HUES64 (cell line): Measurements from ENCODE around the gene CRACR2A.

ENCODE experiments used
- H3K27ac ChIP-seq: 2 replicates; pipeline ENCODE4 v1.7.0; 2013; ENCODE audit warnings: low read depth, low read length, inconsistent platforms
- H3K27me3 ChIP-seq: 2 replicates; pipeline ENCODE4 v1.6.1; 2013; ENCODE audit warnings: mild to moderate bottlenecking, low read length; ENCODE audit not compliant: insufficient read depth
- H3K36me3 ChIP-seq: 2 replicates; pipeline ENCODE4 v1.6.1; 2013; ENCODE audit warnings: mild to moderate bottlenecking, low read length; ENCODE audit not compliant: insufficient read depth
- H3K4me1 ChIP-seq: 2 replicates; pipeline ENCODE4 v1.6.1; 2013; ENCODE audit warnings: mild to moderate bottlenecking, low read length, moderate library complexity; ENCODE audit not compliant: insufficient read depth
- H3K4me3 ChIP-seq: 2 replicates; pipeline ENCODE4 v1.5.1; 2013; ENCODE audit warnings: mild to moderate bottlenecking, low read length, moderate library complexity
- H3K9ac ChIP-seq: 2 replicates; pipeline ENCODE4 v1.6.1; 2013; ENCODE audit warnings: mild to moderate bottlenecking, low read depth, low read length
- H3K9me3 ChIP-seq: 2 replicates; pipeline ENCODE4 v1.6.1; 2013; ENCODE audit warnings: low read depth, low read length; ENCODE audit not compliant: insufficient read depth
- WGBS: fragments of 150-250, 120-280 bp; methylation state at CpG from one replicate; pipeline ENCODE4 v1.1.7; 2013; ENCODE audit warnings: missing lambda C conversion rate; 5-methylcytosine and 5-hydroxymethylcytosine counted together

Gene CRACR2A

DNA sequence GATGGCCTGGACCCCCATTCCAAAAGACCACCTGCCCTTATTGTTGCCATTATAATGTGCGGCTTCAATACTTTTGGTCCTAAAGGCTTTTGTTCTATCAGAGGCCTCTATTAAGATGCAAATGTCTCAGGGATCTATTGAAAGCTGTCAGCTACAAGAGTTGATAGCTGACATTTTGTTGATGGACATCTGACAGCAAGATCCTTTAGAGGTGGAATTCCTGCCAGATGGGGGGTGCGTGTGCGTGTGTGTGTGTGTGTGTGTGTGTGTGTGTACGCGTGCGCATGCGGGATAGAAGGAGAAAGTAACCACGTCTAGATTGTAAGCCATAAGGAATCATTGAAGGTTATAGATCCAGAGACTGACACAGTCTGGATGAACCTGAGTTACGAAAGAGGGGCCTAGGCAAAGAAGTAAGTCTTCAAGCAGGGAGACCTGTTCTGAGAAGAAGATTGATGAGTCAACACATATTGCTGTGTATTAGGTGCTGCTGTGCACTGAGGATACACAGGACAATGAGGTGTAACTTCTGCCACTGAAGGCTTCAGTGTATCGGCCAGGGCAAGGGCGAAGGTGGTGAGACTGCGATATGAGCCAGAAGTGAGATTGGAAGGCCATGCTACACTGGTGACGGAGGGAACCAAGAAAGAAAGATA is 172.7 kb downstream of the CRACR2A start:
- H3K36me3 ChIP-seq = no peaks in the 10 kb centered on the region
- H3K27me3 ChIP-seq = no peaks in the 10 kb centered on the region
- no peaks in the 10 kb centered on the region for H3K9me3 ChIP-seq
- peaks cover 7% of the 10 kb centered on the region; the same call in 1 of the 2 replicates for H3K4me1 ChIP-seq
- H3K27ac ChIP-seq = no peak overlapping the region
- no peak overlapping the region for H3K4me3 ChIP-seq
- 87% methylated on average over 13 of the region's 13 CpGs for WGBS
- H3K9ac ChIP-seq = no peak overlapping the region

DNA sequence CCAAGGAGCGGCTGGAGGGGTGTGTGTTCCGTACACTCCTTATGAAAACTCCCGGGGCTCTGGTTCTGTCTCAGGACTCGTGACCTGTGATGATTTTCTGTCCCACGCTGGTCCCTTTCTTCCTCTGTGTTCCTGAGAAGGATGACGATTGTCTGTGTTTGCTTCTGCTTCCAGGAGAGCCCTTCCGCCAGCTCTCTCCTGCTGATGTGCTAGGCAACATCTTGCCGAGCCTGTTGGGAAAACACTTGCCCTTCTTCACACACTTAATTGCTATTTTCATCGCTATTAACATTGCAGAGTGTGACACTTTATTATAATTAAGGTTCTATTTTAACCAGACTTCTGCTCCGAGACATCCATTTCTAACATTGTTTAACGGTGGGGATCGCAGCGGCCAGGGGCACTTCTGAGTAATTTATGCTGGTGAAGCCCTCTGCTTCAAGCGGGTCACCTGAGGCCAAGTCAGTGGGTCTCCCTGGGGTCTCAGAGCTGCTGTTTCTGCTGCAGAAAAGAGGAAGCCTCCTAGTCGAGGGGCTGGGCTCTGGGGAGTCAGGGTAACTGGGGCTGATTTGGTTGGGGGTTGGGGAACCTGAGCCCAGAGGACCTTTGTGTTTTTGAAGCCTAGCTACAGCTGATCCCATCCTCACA is 173.3 kb downstream of the CRACR2A start:
- Histone ChIP-seq H3K27ac (no peak overlapping the region), H3K36me3 (no peaks in the 10 kb centered on the region), H3K9me3 (no peaks in the 10 kb centered on the region), H3K4me1 (peaks cover 13% of the 10 kb centered on the region; the same call in 1 of the 2 replicates), H3K4me3 (no peak overlapping the region), H3K9ac (no peak overlapping the region), H3K27me3 (no peaks in the 10 kb centered on the region)
- WGBS = 89% methylated on average over 15 of the region's 15 CpGs

DNA sequence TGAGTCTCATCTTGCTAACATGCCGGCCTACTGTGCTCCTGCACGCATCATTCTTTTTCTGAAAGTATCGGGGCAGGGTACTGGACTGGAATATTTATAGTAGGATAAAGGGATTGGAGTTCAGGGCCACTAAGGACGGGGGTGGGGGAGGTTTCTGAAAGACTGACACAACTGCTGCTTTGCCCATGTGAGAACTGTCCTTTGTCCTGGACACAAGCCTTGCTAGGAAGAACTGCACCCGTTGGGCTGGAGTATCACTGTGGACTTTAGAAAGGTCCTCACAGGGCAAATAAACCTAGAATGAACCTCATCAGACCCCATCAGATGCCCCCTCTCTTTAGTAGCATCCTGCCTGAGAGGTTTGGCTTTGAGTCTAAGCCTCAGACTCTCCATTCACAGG is 174.4 kb downstream of the CRACR2A start:
- H3K9ac ChIP-seq = no peak overlapping the region
- H3K9me3 ChIP-seq = no peaks in the 10 kb centered on the region
- H3K36me3 ChIP-seq = no peaks in the 10 kb centered on the region
- WGBS = 86% methylated on average over 5 of the region's 5 CpGs
- H3K27me3 ChIP-seq = no peaks in the 10 kb centered on the region
- H3K4me1 ChIP-seq = peaks cover 13% of the 10 kb centered on the region; the same call in 1 of the 2 replicates
- no peak overlapping the region for H3K4me3 ChIP-seq
- H3K27ac ChIP-seq = no peak overlapping the region

DNA sequence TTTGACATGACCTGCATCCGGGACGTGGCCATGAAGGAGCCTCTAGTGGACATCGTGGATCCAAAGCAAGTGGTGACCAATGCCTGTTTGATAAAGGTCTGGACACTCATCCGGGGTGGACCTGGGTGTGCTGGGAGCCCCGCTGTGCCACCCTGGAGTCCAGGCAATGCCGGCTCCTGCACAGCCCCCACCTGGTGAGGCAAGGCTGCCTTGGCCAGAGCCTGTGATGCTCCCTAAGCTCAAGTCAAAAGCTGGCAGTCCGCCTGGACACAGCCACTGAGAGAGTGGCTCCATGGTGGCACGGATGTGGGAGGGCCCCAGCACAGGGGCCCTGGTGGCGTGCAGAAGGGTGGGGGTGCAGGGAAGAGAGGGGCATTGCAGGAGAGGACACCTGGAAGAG is 176.0 kb downstream of the CRACR2A start:
- Histone ChIP-seq H3K9ac (no peak overlapping the region), H3K4me1 (peaks cover 14% of the 10 kb centered on the region; the same call in 1 of the 2 replicates), H3K9me3 (no peaks in the 10 kb centered on the region), H3K4me3 (no peak overlapping the region), H3K36me3 (no peaks in the 10 kb centered on the region), H3K27me3 (no peaks in the 10 kb centered on the region), H3K27ac (no peak overlapping the region)
- 93% methylated on average over 9 of the region's 9 CpGs for WGBS

DNA sequence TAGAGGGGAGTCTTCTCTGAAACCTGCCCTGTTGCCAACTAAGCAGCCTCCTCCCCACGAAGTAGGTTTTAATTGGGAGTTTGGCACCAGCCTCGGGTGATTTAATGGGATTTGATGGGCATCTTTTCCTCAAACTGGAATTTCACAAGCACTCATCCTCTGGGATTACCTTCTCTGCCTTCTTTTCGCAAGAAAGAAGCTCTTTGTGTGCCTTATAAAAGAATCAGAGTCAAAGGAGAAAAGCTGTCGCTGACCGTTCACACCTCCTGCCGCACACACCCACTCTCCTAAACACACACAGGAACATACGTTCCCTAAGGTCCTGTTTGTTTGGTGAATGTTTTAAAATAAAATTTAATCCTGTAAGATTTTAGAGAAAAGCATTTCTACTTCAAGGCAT is 177.9 kb downstream of the CRACR2A start:
- 81% methylated on average over 3 of the region's 7 CpGs for WGBS
- H3K4me1 ChIP-seq = peaks cover 20% of the 10 kb centered on the region; the same call in 1 of the 2 replicates
- no peak overlapping the region for H3K27ac ChIP-seq
- H3K9me3 ChIP-seq = no peaks in the 10 kb centered on the region
- no peaks in the 10 kb centered on the region for H3K27me3 ChIP-seq
- H3K36me3 ChIP-seq = no peaks in the 10 kb centered on the region
- H3K9ac ChIP-seq = no peak overlapping the region
- no peak overlapping the region for H3K4me3 ChIP-seq

DNA sequence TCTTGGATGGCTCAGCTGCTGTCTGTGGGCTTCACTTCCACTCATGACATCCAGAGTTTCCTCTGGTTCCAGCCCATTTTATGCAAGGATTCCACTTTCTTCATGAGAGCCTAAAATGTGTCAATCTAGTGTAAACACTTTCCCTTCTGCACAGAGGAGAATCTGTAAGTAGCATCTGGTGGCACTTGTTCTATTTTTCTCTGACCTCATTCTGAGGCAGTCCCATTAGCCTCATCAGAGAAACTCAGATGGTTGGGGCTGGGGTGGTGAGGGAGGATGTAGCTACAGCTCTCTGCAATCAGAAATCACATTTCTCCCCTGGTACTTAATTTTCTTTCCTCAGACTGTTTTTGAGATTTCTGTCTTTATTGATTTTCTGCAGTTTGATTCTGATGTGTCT is 180.3 kb downstream of the CRACR2A start:
- Histone ChIP-seq H3K9ac (no peak overlapping the region), H3K27ac (no peak overlapping the region), H3K4me3 (no peak overlapping the region), H3K9me3 (no peaks in the 10 kb centered on the region), H3K36me3 (no peaks in the 10 kb centered on the region), H3K27me3 (no peaks in the 10 kb centered on the region), H3K4me1 (peaks cover 16% of the 10 kb centered on the region; the same call in 1 of the 2 replicates)

DNA sequence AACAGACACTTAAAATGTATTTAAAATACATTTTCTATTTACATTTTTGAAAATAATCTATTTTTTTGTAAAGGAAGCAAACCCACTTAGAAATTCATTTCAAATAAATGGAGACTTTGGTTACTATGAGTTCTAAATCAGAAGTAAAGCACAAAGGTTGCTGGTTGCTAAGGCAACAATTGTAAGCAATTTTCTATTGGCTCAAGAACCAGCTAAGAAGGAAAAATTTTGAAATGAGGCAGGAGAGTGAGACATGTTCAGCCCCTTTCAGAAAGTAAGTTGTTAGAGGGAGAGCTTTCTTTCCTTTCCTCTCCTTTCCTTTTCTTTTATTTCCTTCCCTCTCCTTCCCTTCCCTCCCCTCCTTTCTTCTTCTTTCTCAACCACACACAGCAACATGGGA is 181.2 kb downstream of the CRACR2A start:
- H3K4me3 ChIP-seq = no peak overlapping the region
- H3K9ac ChIP-seq = no peak overlapping the region
- H3K36me3 ChIP-seq = no peaks in the 10 kb centered on the region
- no peaks in the 10 kb centered on the region for H3K27me3 ChIP-seq
- H3K9me3 ChIP-seq = no peaks in the 10 kb centered on the region
- peaks cover 16% of the 10 kb centered on the region; the same call in 1 of the 2 replicates for H3K4me1 ChIP-seq
- no peak overlapping the region for H3K27ac ChIP-seq

DNA sequence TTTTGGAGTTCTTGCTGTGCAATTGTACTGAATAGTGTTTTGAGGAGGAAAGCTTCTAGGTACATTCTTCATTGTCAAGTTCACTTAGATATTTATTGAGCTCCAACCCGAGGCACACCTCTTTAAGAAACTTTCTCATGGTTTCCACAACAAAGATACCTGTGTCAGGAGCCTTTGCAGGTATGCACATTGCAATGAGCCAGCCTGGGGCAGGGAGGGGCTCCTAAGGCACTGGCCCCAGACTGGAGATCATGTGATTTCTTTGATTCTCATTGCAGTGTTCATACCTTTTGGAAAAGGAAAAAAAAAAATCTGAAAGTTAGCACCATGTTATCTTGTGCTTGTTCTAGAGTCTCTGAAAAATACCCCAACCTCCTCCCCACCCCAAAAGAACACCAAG is 181.6 kb downstream of the CRACR2A start:
- Histone ChIP-seq H3K36me3 (no peaks in the 10 kb centered on the region), H3K4me1 (peaks cover 16% of the 10 kb centered on the region; the same call in 1 of the 2 replicates), H3K27me3 (no peaks in the 10 kb centered on the region), H3K9me3 (no peaks in the 10 kb centered on the region), H3K9ac (no peak overlapping the region), H3K4me3 (no peak overlapping the region), H3K27ac (no peak overlapping the region)
- 68% methylated on average over 1 of the region's 1 CpG for WGBS

DNA sequence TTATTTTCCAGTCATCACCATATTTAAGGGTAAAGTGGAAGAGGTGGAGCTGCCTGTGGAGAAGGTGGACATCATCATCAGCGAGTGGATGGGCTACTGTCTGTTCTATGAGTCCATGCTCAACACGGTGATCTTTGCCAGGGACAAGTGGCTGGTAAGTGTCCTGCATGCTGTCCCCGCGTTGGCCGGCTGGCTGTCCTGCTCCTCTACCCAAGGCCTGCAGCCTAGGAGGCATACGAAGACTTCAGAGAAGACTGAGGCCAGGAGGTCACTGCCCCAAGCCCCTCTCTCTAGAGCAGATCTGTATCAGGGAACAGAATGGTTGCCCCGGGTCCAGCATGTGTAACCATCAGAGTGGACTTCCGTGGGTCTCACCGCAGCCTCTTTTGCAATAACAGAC is 184.2 kb downstream of the CRACR2A start:
- Histone ChIP-seq H3K36me3 (no peaks in the 10 kb centered on the region), H3K4me3 (no peak overlapping the region), H3K9me3 (no peaks in the 10 kb centered on the region), H3K27ac (no peak overlapping the region), H3K9ac (no peak overlapping the region), H3K27me3 (no peaks in the 10 kb centered on the region), H3K4me1 (peaks cover 13% of the 10 kb centered on the region; the same call in 1 of the 2 replicates)
- WGBS = 93% methylated on average over 9 of the region's 9 CpGs

DNA sequence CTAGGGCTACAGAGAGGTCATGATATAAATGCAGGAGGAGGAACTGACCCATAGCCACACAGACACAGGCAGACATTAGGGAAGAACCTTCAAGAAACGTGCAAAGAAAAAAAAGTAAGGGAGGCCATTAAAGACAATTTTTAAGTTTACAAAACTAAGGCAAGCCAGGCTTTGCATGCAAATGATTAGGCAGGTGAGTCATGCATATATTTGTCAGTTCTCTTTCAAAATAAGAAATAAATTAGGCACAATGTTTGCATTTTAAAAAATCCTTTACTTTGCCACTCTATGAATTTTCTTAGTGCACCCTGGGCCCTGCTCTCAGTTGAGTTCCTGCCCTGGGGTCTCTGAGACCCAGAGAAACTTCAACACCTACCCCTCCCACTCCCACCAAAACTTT is 186.9 kb downstream of the CRACR2A start:
- Histone ChIP-seq H3K27ac (no peak overlapping the region), H3K36me3 (no peaks in the 10 kb centered on the region), H3K4me3 (no peak overlapping the region), H3K9me3 (no peaks in the 10 kb centered on the region), H3K9ac (no peak overlapping the region), H3K27me3 (no peaks in the 10 kb centered on the region), H3K4me1 (0 out of 2 replicates have a peak, but pooled peaks cover 5% of the 10 kb centered on the region)
- WGBS = 92% methylated on average over 1 of the region's 1 CpG
